Effector memory CD4-positive, alpha-beta T cell (primary cell): Measurements from ENCODE around the gene ENTPD7.

Source experiments
- DNase-seq, 3 donors: peaks; one replicate each; pipeline ENCODE4 v3.0.0-alpha.2; 2020
- H3K27ac ChIP-seq: 2 replicates; pipeline ENCODE4 v1.7.0; 2013; ENCODE audit warnings: mild to moderate bottlenecking, low read length, moderate library complexity; ENCODE audit not compliant: insufficient read depth, poor library complexity, severe bottlenecking
- H3K27me3 ChIP-seq: replicated peaks from 2 replicates; pipeline ENCODE4 v1.7.0; 2013; ENCODE audit warnings: mild to moderate bottlenecking, low read length; ENCODE audit not compliant: insufficient read depth, control insufficient read depth, poor library complexity, severe bottlenecking
- H3K36me3 ChIP-seq: 2 replicates; pipeline ENCODE4 v1.7.0; 2013; ENCODE audit warnings: mild to moderate bottlenecking, low read length, moderate library complexity; ENCODE audit not compliant: control insufficient read depth, insufficient read depth
- H3K4me1 ChIP-seq: 2 replicates; pipeline ENCODE4 v1.7.0; 2013; ENCODE audit warnings: low read length, mild to moderate bottlenecking; ENCODE audit not compliant: control insufficient read depth, insufficient read depth, poor library complexity, severe bottlenecking
- H3K4me3 ChIP-seq: 2 replicates; pipeline ENCODE4 v1.7.0; 2013; ENCODE audit warnings: low read length, low read depth, mild to moderate bottlenecking; ENCODE audit not compliant: insufficient read depth, poor library complexity, severe bottlenecking
- H3K9me3 ChIP-seq: 2 replicates; pipeline ENCODE4 v1.7.0; 2013; ENCODE audit warnings: mild to moderate bottlenecking, low read length, moderate library complexity; ENCODE audit not compliant: control insufficient read depth

Gene ENTPD7

GRCh38 chr10:99682032-99682431 is 22.7 kb downstream of the ENTPD7 start:
- Histone ChIP-seq H3K4me3 (no peak overlapping the region), H3K27me3 (no peaks in the 10 kb centered on the region), H3K36me3 (peaks cover 9% of the 10 kb centered on the region), H3K9me3 (no peaks in the 10 kb centered on the region), H3K4me1 (no peaks in the 10 kb centered on the region), H3K27ac (no peak overlapping the region)
- no peak for DNase-seq

- H3K4me1 ChIP-seq, result no peaks in the 10 kb centered on the region
- no peak overlapping the region for H3K27ac ChIP-seq
- H3K27me3 ChIP-seq, result no peaks in the 10 kb centered on the region
- peaks cover 9% of the 10 kb centered on the region for H3K36me3 ChIP-seq
- H3K9me3 ChIP-seq, result no peaks in the 10 kb centered on the region
- no peak overlapping the region for H3K4me3 ChIP-seq
- DNase-seq, result no peak
Observed at GRCh38 chr10:99682752-99683151, 23.4 kb downstream of the ENTPD7 start.

GRCh38 chr10:99685597-99685967 is 26.3 kb downstream of the ENTPD7 start:
- Histone ChIP-seq H3K27ac (no peak overlapping the region), H3K4me3 (no peak overlapping the region), H3K36me3 (no peaks in the 10 kb centered on the region), H3K4me1 (no peaks in the 10 kb centered on the region), H3K9me3 (no peaks in the 10 kb centered on the region), H3K27me3 (no peaks in the 10 kb centered on the region)
- DNase-seq, result no peak

- H3K36me3 ChIP-seq, result peaks cover 3% of the 10 kb centered on the region
- no peaks in the 10 kb centered on the region for H3K4me1 ChIP-seq
- H3K27me3 ChIP-seq, result no peaks in the 10 kb centered on the region
- H3K4me3 ChIP-seq, result no peak overlapping the region
- no peaks in the 10 kb centered on the region for H3K9me3 ChIP-seq
- DNase-seq, result no peak
- H3K27ac ChIP-seq, result no peak overlapping the region
Observed at GRCh38 chr10:99689461-99689860, 30.2 kb downstream of the ENTPD7 start.

GRCh38 chr10:99693933-99694583 is 34.7 kb downstream of the ENTPD7 start:
- no peaks in the 10 kb centered on the region for H3K9me3 ChIP-seq
- H3K4me1 ChIP-seq, result no peaks in the 10 kb centered on the region
- peaks cover 23% of the 10 kb centered on the region for H3K36me3 ChIP-seq
- no peak for DNase-seq
- H3K4me3 ChIP-seq, result no peak overlapping the region
- H3K27me3 ChIP-seq, result no peaks in the 10 kb centered on the region
- no peak overlapping the region for H3K27ac ChIP-seq

- peaks cover 23% of the 10 kb centered on the region for H3K36me3 ChIP-seq
- DNase-seq, result no peak
- no peak overlapping the region for H3K27ac ChIP-seq
- H3K27me3 ChIP-seq, result no peaks in the 10 kb centered on the region
- H3K4me3 ChIP-seq, result no peak overlapping the region
- H3K4me1 ChIP-seq, result no peaks in the 10 kb centered on the region
- no peaks in the 10 kb centered on the region for H3K9me3 ChIP-seq
Observed at GRCh38 chr10:99695761-99696160, 36.5 kb downstream of the ENTPD7 start.

GRCh38 chr10:99698504-99699080 is 39.3 kb downstream of the ENTPD7 start:
- Histone ChIP-seq H3K36me3 (peaks cover 23% of the 10 kb centered on the region), H3K4me3 (no peak overlapping the region), H3K4me1 (no peaks in the 10 kb centered on the region), H3K9me3 (no peaks in the 10 kb centered on the region), H3K27ac (no peak overlapping the region), H3K27me3 (no peaks in the 10 kb centered on the region)
- no peak for DNase-seq

- H3K27ac ChIP-seq, result no peak overlapping the region
- no peak for DNase-seq
- no peak overlapping the region for H3K4me3 ChIP-seq
- H3K36me3 ChIP-seq, result peaks cover 28% of the 10 kb centered on the region
- H3K27me3 ChIP-seq, result no peaks in the 10 kb centered on the region
- H3K4me1 ChIP-seq, result no peaks in the 10 kb centered on the region
- H3K9me3 ChIP-seq, result no peaks in the 10 kb centered on the region
Observed at GRCh38 chr10:99700649-99701048, 41.3 kb downstream of the ENTPD7 start.

- Histone ChIP-seq H3K4me1 (no peaks in the 10 kb centered on the region), H3K27me3 (no peaks in the 10 kb centered on the region), H3K9me3 (no peaks in the 10 kb centered on the region), H3K4me3 (no peak overlapping the region), H3K27ac (no peak overlapping the region), H3K36me3 (peaks cover 22% of the 10 kb centered on the region)
- DNase-seq, result no peak
Observed at GRCh38 chr10:99708428-99709012, 49.2 kb downstream of the ENTPD7 start.

GRCh38 chr10:99709480-99710229 is 50.3 kb downstream of the ENTPD7 start:
- DNase-seq, result no peak
- Histone ChIP-seq H3K4me1 (no peaks in the 10 kb centered on the region), H3K9me3 (no peaks in the 10 kb centered on the region), H3K27me3 (no peaks in the 10 kb centered on the region), H3K27ac (no peak overlapping the region), H3K36me3 (peaks cover 19% of the 10 kb centered on the region), H3K4me3 (no peak overlapping the region)
